Astrocyte of the spinal cord (primary cell): Measurements from ENCODE around the gene ABCA13.

Source experiments
- DNase-seq: peaks from one replicate; pipeline ENCODE4 v3.0.0; 2011; ENCODE audit warnings: low read depth, low spot score
- H3K4me3 ChIP-seq: 2 replicates; pipeline ENCODE4 v1.5.1; 2011; ENCODE audit warnings: low read depth, mild to moderate bottlenecking, low read length, moderate library complexity
- in situ Hi-C: cut with HindIII; loops from 2 replicates; pipeline ENCODE4 v1.10.0; 2017; ENCODE audit warnings: low sequenced_read_pairs
- TF ChIP-seq, protein P1 (sequence below): IDR thresholded peaks from 2 replicates; pipeline ENCODE4 v1.5.1; 2012; ENCODE audit warnings: low read depth, mild to moderate bottlenecking, low read length, inconsistent platforms

Gene ABCA13

DNA sequence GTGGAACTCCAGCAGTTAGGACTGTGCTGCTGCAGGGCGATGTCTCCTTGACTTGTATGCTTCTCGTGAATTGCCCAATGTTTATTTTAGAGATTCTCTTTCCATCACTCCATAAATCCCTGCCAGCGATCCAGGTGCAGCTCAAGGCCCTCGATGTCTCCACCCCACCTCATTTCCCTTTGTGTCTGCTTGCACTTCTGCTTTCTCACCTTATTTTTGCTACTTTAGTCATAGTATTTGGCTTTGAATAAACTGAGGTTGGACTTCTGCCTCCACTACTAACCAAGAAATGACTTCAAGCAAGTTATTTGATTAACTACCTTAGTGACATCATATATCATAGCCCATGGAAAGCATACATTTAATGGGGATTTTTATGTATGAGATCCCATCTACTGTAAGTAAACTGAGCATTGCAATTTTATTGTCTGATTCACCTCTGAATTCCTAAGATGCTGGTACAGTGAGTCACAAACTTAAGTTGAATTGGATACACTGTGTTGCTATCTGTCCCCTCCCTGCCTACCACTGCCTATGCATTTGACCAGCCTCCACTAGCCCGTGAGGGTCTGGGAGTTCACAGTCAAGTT is 255.8 kb downstream of the ABCA13 start:
- in situ Hi-C loops = no loop called here

DNA sequence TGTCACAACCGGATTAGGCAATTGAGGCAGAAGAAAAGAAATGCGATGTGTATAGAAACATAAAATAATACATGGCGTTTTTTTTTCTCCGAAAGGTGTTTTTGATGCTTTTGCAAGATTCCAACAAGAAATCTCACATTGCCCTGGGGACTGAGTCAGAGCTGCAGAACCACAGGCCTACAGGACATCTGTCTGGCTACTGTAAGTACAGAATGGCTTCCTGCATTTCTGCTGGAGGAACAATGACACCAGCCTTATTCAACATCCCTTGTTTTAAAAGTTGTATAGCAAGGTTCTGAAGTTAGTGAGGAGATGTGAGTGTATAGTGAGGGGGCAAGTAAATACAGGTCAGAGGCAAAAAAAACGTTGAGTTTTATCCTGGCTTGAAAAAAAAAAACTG is 256.4 kb downstream of the ABCA13 start:
- peak; percentile 32 for DNase-seq
- in situ Hi-C loops = no loop called here
- no peak overlapping the region for H3K4me3 ChIP-seq
- TF ChIP-seq, protein P1, sequence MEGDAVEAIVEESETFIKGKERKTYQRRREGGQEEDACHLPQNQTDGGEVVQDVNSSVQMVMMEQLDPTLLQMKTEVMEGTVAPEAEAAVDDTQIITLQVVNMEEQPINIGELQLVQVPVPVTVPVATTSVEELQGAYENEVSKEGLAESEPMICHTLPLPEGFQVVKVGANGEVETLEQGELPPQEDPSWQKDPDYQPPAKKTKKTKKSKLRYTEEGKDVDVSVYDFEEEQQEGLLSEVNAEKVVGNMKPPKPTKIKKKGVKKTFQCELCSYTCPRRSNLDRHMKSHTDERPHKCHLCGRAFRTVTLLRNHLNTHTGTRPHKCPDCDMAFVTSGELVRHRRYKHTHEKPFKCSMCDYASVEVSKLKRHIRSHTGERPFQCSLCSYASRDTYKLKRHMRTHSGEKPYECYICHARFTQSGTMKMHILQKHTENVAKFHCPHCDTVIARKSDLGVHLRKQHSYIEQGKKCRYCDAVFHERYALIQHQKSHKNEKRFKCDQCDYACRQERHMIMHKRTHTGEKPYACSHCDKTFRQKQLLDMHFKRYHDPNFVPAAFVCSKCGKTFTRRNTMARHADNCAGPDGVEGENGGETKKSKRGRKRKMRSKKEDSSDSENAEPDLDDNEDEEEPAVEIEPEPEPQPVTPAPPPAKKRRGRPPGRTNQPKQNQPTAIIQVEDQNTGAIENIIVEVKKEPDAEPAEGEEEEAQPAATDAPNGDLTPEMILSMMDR = no peak

More for the DNA sequence above, 255.8 kb downstream of the ABCA13 start:
- H3K4me3 ChIP-seq = no peak overlapping the region
- DNase-seq = peak; percentile 63
- TF ChIP-seq, protein P1 = no peak

DNA sequence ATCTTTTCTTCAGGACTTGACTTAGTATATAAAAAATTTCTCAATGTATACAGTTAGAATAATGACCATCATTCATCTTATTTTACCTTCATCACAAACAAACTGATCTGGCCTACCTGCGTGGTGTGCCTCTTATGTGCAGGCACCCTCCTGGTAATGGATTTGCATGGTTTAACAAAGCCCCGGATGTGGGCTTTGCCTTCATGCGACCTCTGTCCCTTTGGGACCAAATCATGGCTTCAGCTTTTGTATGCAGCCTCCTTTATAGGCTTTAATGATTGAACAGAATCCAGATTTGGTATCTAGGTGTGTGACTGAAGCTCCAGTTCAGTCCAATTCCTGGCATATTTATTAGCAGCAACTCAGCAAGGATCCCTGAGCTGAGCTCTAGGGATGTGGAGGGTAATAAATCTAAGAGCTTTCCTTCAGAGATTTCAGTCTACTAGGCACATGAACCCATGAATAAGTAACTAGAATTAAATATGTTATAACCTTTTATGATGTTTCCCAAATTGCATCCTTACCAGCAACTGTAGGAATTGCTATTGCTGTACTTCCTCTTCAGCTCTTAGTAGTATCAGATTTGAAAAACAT is 256.9 kb downstream of the ABCA13 start:
- in situ Hi-C loops = no loop called here
- TF ChIP-seq, protein P1 = no peak
- DNase-seq = no peak
- H3K4me3 ChIP-seq = no peak overlapping the region

DNA sequence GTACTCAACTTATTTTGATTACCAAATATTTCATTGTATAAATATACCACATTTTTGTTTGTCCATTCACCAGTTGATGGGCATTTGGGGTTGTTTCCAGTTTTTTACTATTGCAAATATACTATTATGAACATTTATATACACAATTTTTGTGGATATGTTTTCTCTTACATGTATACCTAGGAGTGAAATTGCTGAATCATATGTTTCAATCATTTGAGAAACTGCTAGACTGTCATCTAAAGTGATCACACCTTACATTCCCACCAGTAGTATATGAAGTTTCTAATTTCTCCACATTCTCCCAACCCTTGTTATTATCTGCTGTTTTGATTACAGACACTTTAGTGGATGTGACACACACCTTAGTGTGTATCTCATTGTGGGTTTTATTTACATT is 257.9 kb downstream of the ABCA13 start:
- no peak overlapping the region for H3K4me3 ChIP-seq
- in situ Hi-C loops = no loop called here
- TF ChIP-seq, protein P1 = no peak
- no peak for DNase-seq

DNA sequence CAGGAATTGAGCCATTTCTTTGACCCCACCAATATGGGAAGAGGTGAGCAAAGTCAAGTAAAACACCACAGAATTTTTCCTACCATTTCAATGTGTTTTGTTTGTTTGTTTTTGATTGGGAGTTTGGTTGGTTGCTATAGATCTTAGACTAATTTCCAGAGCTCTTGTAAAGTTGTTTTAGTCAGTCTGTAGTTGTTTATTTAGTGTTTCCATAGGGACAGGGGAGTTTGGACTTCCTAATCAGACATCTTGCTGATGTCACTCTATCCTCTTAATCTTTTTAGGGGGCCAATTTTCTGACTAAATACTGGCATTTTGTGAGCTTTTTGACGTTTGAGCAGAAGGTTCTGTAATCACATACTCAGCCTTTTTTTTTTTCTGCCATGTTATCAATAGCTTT is 266.9 kb downstream of the ABCA13 start:
- TF ChIP-seq, protein P1 = no peak
- in situ Hi-C loops = no loop called here
- no peak overlapping the region for H3K4me3 ChIP-seq
- DNase-seq = peak; percentile 34

DNA sequence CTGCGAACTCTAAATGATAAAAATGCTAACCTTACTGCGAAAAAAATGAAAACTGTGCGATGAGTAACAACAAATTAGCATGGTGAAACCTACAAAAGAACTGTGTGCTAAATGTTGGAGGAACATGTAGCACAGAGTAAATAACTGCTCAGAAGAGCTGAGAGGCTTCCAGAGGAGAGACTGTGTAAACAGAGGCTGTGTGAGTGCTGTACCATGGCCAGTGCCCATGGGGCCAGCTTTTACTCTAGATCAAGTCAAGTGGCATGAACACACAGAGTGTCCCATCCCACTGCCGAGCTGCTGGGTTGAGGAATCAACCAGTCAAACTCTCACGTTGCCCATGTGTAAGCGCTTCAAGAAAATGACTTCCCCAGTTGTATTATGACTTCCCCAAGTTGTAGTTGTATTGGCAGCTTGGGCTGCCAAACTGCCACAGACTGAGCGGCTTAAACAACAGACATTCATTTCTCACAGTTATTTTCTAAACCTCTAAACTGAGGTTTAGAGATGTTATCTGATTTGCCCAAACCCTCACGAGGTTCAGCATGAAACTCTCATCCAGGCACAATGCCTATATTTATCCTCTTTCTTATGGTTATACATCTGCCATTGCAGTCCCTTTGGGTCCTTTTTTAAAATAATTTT is 270.7 kb downstream of the ABCA13 start:
- no peak for DNase-seq
- TF ChIP-seq, protein P1 = no peak
- H3K4me3 ChIP-seq = no peak overlapping the region
- in situ Hi-C loops = no loop called here
